Measurements from ENCODE around the gene S100PBP.

S100PBP gene

GRCh38 chr1:32817159-32817814 is at the start of gene S100PBP, which contains the start of gene YARS1:
Gene S100PBP, plus strand, starts transcription at chr1:32817653. Its CDS starts 8,447 bp downstream, at chr1:32826100.
Gene YARS1, minus strand, starts transcription at chr1:32817358. Its CDS starts 114 bp downstream, at chr1:32817244.
- FAIRE-seq = peak; percentile 97

GRCh38 chr1:32768110-32768850 is 49.2 kb upstream of the S100PBP start:
- no peak for DNase-seq (ENCODE audit: extremely low spot score, insufficient read length, low read depth)
- FAIRE-seq = no peak

More at GRCh38 chr1:32817159-32817814, at the start of gene S100PBP, which contains the start of gene YARS1:
- peak; percentile 90 for DNase-seq (ENCODE audit: extremely low spot score, insufficient read length, low read depth)

GRCh38 chr1:32769524-32770220 is 47.8 kb upstream of the S100PBP start:
- FAIRE-seq = no peak
- no peak for DNase-seq (ENCODE audit: extremely low spot score, insufficient read length, low read depth)

- DNase-seq (ENCODE audit: extremely low spot score, insufficient read length, low read depth) (no peak), FAIRE-seq (no peak)
Observed at GRCh38 chr1:32770221-32770731, 47.2 kb upstream of the S100PBP start.

GRCh38 chr1:32770741-32771548 is 46.5 kb upstream of the S100PBP start:
- no peak for FAIRE-seq

DNA sequence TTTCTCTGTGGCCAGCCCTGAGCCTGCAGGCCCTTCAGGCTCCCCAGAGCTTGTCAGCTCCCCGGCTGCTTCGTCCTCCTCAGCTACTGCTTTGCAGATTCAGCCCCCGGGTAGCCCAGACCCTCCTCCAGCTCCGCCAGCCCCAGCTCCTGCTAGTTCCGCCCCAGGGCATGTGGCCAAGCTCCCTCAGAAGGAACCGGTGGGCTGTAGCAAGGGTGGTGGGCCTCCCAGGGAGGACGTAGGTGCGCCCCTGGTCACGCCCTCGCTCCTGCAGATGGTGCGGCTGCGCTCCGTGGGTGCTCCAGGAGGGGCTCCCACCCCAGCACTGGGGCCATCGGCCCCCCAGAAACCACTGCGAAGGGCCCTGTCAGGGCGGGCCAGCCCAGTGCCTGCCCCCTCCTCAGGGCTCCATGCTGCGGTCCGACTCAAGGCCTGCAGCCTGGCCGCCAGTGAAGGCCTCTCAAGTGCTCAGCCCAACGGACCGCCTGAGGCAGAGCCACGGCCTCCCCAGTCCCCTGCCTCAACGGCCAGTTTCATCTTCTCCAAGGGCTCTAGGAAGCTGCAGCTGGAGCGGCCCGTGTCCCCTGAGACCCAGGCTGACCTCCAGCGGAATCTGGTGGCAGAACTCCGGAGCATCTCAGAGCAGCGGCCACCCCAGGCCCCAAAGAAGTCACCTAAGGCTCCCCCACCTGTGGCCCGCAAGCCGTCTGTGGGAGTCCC is 45.7 kb upstream of the S100PBP start:
- DNase-seq (ENCODE audit: extremely low spot score, insufficient read length, low read depth) (no peak), FAIRE-seq (no peak)

More at GRCh38 chr1:32770741-32771548, 46.5 kb upstream of the S100PBP start:
- no peak for DNase-seq (ENCODE audit: extremely low spot score, insufficient read length, low read depth)

- FAIRE-seq = no peak
- no peak for DNase-seq (ENCODE audit: extremely low spot score, insufficient read length, low read depth)
Observed at GRCh38 chr1:32772281-32773017, 45.0 kb upstream of the S100PBP start.

- DNase-seq (ENCODE audit: extremely low spot score, insufficient read length, low read depth) (peak; percentile 72), FAIRE-seq (peak; percentile 88)
Observed at GRCh38 chr1:32773018-32773763, 44.3 kb upstream of the S100PBP start.

DNA sequence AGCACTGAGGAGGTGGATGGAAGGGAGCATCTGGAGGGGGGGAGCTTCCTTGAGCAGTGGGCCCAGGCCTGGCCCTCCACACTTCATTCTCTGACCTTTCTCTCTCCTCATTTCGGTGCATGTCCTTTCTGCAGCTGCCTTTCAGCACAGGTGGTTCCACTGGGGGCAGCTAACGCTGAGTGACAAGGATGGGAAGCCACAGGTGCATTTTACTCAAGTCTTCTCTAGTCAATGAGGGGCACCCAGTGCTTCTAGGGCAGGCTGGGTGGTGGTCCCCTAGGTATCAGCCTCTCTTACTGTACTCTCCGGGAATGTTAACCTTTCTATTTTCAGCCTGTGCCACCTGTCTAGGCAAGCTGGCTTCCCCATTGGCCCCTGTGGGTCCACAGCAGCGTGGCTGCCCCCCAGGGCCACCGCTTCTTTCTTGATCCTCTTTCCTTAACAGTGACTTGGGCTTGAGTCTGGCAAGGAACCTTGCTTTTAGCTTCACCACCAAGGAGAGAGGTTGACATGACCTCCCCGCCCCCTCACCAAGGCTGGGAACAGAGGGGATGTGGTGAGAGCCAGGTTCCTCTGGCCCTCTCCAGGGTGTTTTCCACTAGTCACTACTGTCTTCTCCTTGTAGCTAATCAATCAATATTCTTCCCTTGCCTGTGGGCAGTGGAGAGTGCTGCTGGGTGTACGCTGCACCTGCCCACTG is 43.5 kb upstream of the S100PBP start:
- DNase-seq (ENCODE audit: extremely low spot score, insufficient read length, low read depth) = no peak

DNA sequence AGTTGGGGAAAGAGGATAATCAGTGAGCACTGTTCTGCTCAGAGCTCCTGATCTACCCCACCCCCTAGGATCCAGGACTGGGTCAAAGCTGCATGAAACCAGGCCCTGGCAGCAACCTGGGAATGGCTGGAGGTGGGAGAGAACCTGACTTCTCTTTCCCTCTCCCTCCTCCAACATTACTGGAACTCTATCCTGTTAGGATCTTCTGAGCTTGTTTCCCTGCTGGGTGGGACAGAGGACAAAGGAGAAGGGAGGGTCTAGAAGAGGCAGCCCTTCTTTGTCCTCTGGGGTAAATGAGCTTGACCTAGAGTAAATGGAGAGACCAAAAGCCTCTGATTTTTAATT is 43.0 kb upstream of the S100PBP start:
- FAIRE-seq (no peak), DNase-seq (ENCODE audit: extremely low spot score, insufficient read length, low read depth) (no peak)

More for the DNA sequence above, 43.5 kb upstream of the S100PBP start:
- FAIRE-seq = no peak

DNA sequence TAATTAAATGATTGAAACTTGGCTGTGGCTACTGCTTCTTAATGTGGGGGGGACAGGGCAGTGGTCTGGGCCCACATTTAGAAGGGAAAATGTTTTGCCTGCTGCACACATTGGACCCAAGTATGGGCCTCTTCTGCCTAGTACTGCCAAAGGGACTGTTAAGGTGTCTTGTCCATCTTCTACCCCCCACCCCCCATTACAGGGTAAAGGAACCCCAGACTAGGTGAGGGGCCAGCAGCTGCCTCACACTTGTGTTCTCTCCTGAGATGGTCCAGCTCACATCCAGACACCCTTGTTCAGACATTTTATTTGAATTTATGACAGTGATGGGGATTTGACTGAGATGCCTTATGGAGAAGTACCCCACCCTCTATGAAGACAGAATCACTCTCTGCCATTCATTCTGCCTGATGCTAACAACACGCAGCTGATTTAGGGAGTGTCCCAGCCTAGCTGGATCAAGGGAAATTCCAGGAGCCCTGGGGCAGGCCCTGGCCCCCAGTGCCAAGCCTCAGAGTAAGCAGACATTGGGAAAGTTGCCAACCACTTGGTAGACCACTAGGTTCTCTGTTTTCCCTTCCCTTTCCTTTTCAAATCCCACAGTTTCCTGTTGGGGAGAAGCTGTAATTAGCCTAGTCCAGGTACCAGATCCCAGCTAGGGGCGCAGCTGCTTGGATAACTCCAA is 42.4 kb upstream of the S100PBP start:
- no peak for FAIRE-seq
- no peak for DNase-seq (ENCODE audit: extremely low spot score, insufficient read length, low read depth)

DNA sequence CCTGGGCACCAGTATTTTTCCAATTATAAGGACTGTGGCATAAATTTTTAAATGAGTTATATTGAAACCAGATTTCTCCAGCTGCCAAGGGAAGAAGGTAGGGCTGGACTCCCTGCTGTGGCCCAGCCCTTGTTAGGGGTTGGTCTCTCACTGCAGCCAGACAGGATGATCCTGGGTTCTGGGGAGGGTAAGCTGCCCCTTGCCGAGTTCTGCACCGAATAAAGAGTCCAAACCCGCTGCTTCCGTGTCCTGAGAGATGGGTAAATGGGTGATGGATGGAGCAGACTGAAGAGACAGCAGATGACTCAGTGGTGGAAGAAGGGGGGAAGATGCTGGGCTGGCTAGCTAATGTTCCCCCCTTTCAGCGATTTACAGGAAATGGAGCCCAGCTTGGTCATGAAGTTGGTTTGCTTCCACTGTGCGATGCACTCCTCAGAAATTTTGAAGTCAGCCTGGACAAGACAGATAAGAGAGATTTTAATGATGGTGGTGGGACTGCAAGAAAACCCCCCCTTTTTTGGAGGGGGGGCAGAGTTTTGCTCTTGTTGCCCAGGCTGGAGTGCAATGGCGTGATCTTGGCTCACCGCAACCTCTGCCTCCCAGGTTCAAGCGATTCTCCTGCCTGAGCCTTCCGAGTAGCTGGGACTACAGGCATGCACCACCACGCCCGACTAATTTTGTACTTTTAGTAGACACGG is 41.7 kb upstream of the S100PBP start:
- DNase-seq (ENCODE audit: extremely low spot score, insufficient read length, low read depth) = no peak
- FAIRE-seq = no peak

- DNase-seq (ENCODE audit: extremely low spot score, insufficient read length, low read depth) = no peak
- FAIRE-seq = no peak
Observed at GRCh38 chr1:32779242-32779641, 38.2 kb upstream of the S100PBP start.

GRCh38 chr1:32780005-32780404 is 37.4 kb upstream of the S100PBP start:
- DNase-seq (ENCODE audit: extremely low spot score, insufficient read length, low read depth) (no peak), FAIRE-seq (no peak)

GRCh38 chr1:32780628-32781234 is 36.7 kb upstream of the S100PBP start:
- FAIRE-seq (no peak), DNase-seq (ENCODE audit: extremely low spot score, insufficient read length, low read depth) (no peak)

GRCh38 chr1:32782086-32782485 is 35.4 kb upstream of the S100PBP start:
- DNase-seq (ENCODE audit: extremely low spot score, insufficient read length, low read depth) (no peak), FAIRE-seq (no peak)
